HG02759 (cell line): Measurements from ENCODE around the gene XYLT2.
A peak's percentile ranks its signal among the peaks of the same experiment; 100 is the strongest.
"Not testable (repeated sequence)": the region's sequence is repeated elsewhere in the genome, so short reads cannot be mapped to it uniquely, and the experiment has no call there.

Source experiments
- ATAC-seq: cut with Tn5 transposase; IDR thresholded peaks from one replicate; pipeline ENCODE4 v1.9.1; 2021; ENCODE audit warnings: mild to moderate bottlenecking, moderate library complexity; ENCODE audit not compliant: unreplicated experiment

XYLT2 gene

GRCh38 chr17:50319306-50320004 lies 26.5 kb upstream of the XYLT2 start:
- ATAC-seq, result no peak

DNA sequence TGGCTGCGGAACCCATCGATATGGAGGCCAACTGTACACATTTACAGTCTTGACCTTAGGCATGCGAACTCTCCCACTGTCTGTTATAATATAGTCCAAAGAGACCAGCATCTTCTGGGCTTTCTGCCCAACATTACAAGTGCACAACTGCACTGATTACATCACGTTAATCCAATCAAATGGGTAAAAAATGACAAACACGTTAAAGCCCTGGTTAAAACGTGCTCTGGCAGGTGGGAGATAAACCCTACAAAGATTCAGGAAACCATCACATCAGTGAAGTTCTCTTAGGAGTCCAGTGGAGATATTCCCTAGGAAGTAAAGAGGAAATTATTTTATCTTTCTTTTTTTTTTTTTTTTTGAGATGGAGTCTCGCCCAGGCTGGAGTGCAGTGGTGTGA lies 23.7 kb upstream of the XYLT2 start:
- no peak for ATAC-seq

DNA sequence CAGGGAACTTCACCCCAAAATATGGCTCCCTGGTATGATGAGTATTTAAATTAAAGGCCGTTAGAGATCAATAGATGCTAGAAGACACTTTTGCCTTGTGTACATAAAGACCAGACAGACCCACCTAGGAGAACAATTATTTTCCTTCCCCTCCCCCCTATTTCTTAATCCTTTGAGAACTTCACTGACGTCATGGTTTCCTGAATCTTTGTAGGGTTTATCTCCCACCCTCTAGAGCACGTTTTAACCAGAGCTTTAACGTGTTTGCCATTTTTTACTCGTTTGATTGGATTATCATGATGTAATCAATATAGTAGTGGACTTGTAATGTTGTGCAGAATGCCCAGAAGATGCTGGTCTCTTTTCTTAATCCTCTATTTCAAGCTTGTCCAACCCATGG lies 22.9 kb upstream of the XYLT2 start:
- no peak for ATAC-seq

DNA sequence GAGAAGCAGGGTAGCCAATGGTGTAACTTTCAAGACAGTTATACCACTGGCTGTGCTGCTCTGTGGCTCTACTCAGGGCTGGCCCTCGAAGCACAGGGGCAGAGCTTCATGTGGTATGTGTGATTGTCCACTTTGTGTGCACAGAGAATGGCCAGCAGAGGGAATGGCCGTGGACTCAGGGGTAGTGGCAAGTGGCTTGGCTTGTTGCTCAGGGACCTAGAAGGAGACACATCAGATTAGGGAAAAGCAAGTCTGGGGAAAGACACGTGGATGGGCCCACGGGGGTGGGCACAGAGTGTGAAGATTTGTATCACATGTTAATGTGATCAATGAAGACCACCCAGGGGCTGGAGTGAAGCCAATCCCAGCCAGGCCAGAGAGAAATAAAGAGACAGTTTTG lies 20.0 kb upstream of the XYLT2 start:
- no peak for ATAC-seq

GRCh38 chr17:50326831-50327364 lies 19.0 kb upstream of the XYLT2 start:
- ATAC-seq, result no peak

DNA sequence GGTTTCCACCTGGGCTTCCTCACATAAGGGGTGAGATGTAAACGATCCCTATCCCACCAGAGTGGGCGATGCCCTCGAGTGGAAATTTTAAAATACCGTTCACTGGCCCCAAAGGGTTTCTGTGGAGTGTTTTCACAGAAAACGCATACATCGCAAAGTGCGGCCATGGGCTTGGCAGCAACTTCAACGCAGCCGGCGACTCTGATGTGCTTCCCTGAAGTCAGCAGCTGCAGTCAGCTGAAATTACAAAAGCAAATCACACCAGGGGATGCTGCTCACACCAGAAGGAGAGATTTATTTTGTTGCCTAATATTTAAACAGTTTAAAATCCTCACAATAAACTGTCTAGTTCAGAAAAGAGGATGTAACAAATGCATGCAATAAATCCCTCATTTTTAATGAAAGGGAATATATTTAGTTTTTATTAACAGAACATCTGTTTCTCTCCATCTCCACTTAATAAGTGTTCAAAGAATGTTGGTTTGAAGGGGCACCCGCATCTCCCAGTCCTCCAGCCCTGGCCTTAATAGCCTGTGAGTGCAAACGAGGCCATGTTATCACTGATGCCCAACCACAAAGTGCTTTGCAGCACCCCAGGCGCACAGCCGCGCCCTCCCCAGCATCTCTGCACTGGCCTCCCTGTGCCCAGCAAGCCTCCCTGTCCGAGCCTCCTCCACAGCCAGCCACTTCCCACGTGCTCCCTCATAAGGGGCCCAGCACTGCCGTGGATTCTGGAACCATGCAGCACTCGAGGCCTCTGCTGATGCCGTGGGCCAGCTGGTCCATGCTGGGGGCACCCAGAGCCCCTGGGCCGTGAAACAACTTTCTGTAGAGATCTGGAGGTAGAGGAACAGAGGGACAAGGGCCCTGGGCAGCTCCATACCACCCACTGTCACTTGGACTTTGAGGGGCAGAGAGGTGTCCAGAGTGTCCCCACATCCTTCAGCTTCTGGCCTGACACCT lies 17.3 kb upstream of the XYLT2 start:
- ATAC-seq, result no peak

DNA sequence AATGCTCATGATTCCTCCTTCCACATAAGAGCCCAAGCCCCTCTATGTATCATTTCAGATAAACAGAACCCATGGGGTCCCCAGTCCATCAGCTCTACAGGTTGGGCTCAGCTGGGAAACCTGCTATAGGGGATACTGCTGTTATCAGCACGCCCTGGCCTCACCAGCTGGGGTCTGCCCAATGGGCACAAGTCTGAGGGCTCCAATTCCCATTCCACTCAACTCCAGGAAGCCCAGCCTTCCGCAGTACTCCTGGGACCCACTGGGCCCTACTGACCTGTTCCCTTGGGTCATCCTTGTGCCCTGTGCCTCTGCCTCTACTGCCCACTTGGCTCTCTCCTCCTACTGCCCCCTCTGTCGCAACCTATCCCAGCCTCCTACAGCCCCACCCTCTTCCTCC lies 16.2 kb upstream of the XYLT2 start:
- ATAC-seq, result no peak

- no peak for ATAC-seq
These were observed 15.7 kb upstream of the XYLT2 start for GRCh38 chr17:50330151-50330775.

GRCh38 chr17:50331085-50331791 lies 14.7 kb upstream of the XYLT2 start:
- no peak for ATAC-seq

- ATAC-seq, result no peak
These were observed 13.7 kb upstream of the XYLT2 start for GRCh38 chr17:50332196-50332595.

- not testable (repeated sequence) for ATAC-seq
These were observed 12.5 kb upstream of the XYLT2 start for GRCh38 chr17:50333291-50334057.

DNA sequence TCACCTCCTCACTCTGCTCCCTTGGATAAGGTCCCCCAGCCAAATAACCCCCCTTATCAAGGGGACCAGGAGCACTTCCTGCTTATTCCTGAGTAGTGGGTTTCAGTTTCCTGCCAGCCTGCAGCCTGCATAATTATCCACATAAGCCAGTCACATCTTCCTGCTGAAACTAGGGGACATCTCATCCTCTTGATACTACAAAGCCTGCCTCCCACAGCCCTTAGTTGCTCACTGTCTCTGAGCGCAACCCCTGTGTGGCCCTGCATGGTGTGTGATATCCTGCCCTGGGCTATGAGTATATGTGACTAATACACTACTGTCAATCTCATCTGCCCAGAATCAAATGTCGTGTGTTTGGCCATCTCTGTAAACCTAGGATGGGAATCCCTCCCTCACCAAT lies 8.0 kb upstream of the XYLT2 start:
- ATAC-seq, result no peak

GRCh38 chr17:50338645-50339044 lies 7.3 kb upstream of the XYLT2 start:
- ATAC-seq, result no peak

GRCh38 chr17:50339381-50339780 lies 6.5 kb upstream of the XYLT2 start:
- no peak for ATAC-seq

DNA sequence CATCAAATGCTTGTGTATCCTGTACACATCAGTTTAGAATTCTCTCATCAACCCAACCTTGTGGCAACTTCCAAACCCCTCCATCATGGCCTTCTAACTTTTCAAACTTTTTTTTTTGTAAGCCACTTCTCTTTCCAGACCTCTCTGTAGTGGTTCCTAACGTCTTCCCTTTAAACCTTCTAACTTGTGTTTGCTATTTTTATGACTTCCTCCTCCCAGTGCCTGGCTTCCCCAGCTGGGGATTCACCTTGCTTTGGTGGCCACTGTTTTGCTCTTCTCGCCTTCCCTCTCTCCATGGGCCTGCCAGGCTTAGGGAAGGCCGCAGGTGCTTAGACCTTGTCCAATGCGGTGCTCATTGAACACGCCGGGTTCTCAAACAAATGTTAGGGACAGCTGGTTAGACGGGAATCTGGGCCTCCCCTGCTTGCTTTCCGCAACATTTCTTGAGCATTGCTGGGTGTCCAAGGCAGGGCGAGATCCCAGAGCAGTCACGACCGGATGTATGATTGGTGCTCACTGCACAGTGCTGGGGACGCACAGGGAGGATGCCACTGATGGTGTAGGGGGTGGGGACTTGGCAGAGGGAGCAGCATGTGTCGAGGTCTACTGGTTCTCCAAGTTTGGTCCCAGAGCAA lies 1.1 kb upstream of the XYLT2 start:
- ATAC-seq, result no peak

GRCh38 chr17:50346313-50347116 lies 589 bp downstream of the XYLT2 start:
- peak; percentile 69 for ATAC-seq

GRCh38 chr17:50347117-50347893 lies 1.4 kb downstream of the XYLT2 start:
- no peak for ATAC-seq

- ATAC-seq, result no peak
These were observed 2.0 kb downstream of the XYLT2 start for GRCh38 chr17:50347894-50348291.
